Esophagus squamous epithelium (tissue), 4 donors: ENCODE data around the gene OR52E4.

ENCODE experiments used
- CTCF ChIP-seq, 6 experiments: fragments of 450-650 bp in 4 of 6; fragments of 200-600 bp in 2 of 6; sonication (generic) in 2 of 6; IDR thresholded peaks; one replicate each; pipeline ENCODE4 v1.5.1; 2016 to 2019; ENCODE audit warnings: antibody characterized with exemption in 6 of 6, mild to moderate bottlenecking in 4 of 6, moderate library complexity in 4 of 6
- POLR2A ChIP-seq, 4 donors: fragments of 450-650 bp; IDR thresholded peaks; one replicate each; pipeline ENCODE4 v1.6.1; 2017; ENCODE audit warnings: antibody characterized with exemption in 4 of 4, mild to moderate bottlenecking in 4 of 4, moderate library complexity in 3 of 4

GRCh38 chr11:5932671-5933070, 52.2 kb downstream of the OR52E4 start:
- TF ChIP-seq CTCF (IDR thresholded peaks at IDR 0.05) (no peak), POLR2A (IDR thresholded peaks at IDR 0.05) (no peak)
